Endothelial cell of umbilical vein (primary cell): Measurements from ENCODE around the gene GCNA. TPM values are rescaled to one million over a fixed set of nuclear protein-coding genes. Genes with fewer than 3 reads are reported as not detected.
"Not testable (repeated sequence)": the region's sequence is repeated elsewhere in the genome, so short reads cannot be mapped to it uniquely, and the experiment has no call there.

ENCODE experiments used
- BruUV-seq: library from RNA; stranded (reverse); fragments of 400-500 nt; replicated peaks from 2 replicates; lab custom pipeline; 2021; lab: Mats Ljungman, UMichigan
- CTCF ChIA-PET: fragments of 300-600, 350-600 bp; sonication (Branson Sonifier 250); formaldehyde crosslinking; loops from one replicate; lab custom pipeline; 2021; ENCODE audit warnings: antibody characterized with exemption, inconsistent platforms; lab: Charles Lee
- POLR2A ChIA-PET: fragments of 300-600, 350-600 bp; sonication (Branson Sonifier 250); formaldehyde crosslinking; loops from one replicate; lab custom pipeline; 2021; ENCODE audit warnings: antibody characterized with exemption, inconsistent platforms; lab: Charles Lee
- DNase-seq: peaks from one replicate; pipeline ENCODE4 v3.0.0-alpha.2; 2011; ENCODE audit warnings: low read depth, low spot score
- FAIRE-seq: peaks from 2 replicates; lab custom pipeline; 2011; peaks lifted over from hg19 to GRCh38; lab: Jason Lieb, UNC
- H2AFZ ChIP-seq: 2 replicates; pipeline ENCODE4 v1.6.0; 2012; ENCODE audit warnings: low read depth, low read length, control low read depth, inconsistent platforms
- H3K27ac ChIP-seq: 2 replicates; pipeline ENCODE4 v1.5.1; 2011; ENCODE audit warnings: low read depth, mild to moderate bottlenecking, control low read depth, low read length, moderate library complexity; ENCODE audit not compliant: insufficient read depth
- H3K27me3 ChIP-seq, 2 experiments: 2 replicates each; pipeline versions ENCODE4 v1.6.0 to v1.6.1; 2011; ENCODE audit warnings: low read length in 2 of 2, mixed read lengths in 1 of 2; ENCODE audit not compliant: control insufficient read depth in 2 of 2, insufficient read depth in 2 of 2
- H3K36me3 ChIP-seq, 2 experiments: 2 replicates in 1 of 2; 3 replicates in 1 of 2; pipeline ENCODE4 v1.5.1; 2011; ENCODE audit warnings: low read length in 2 of 2, mild to moderate bottlenecking in 1 of 2, moderate library complexity in 1 of 2; ENCODE audit not compliant: control insufficient read depth in 2 of 2, insufficient read depth in 2 of 2; ENCODE audit errors: extremely low read depth in 1 of 2
- H3K4me1 ChIP-seq: 3 replicates; pipeline ENCODE4 v1.5.1; 2011; ENCODE audit warnings: mild to moderate bottlenecking, low read length; ENCODE audit not compliant: control insufficient read depth, insufficient read depth; ENCODE audit errors: extremely low read depth
- H3K4me2 ChIP-seq: 2 replicates; pipeline ENCODE4 v1.6.1; 2011; ENCODE audit warnings: low read length, control low read depth, mixed read lengths; ENCODE audit not compliant: insufficient read depth
- H3K4me3 ChIP-seq, 3 experiments: fragments of 200-600 bp in 1 of 3; sonication (generic), shearing (Covaris generic) in 1 of 3; replicated peaks in 1 of 3; 2 replicates each; pipeline ENCODE4 v1.5.1; 2011 to 2016; ENCODE audit warnings: control low read depth in 3 of 3, low read length in 3 of 3, mild to moderate bottlenecking in 2 of 3, inconsistent platforms in 1 of 3, low read depth in 1 of 3, moderate library complexity in 1 of 3; ENCODE audit not compliant: insufficient read depth in 1 of 3
- H3K79me2 ChIP-seq: 2 replicates; pipeline ENCODE4 v1.6.0; 2012; ENCODE audit warnings: low read length, inconsistent platforms; ENCODE audit not compliant: control insufficient read depth, insufficient read depth
- H3K9ac ChIP-seq: replicated peaks from 2 replicates; pipeline ENCODE3; 2011; ENCODE audit warnings: low read length, control low read depth; ENCODE audit not compliant: insufficient read depth; ENCODE audit errors: extremely low read depth
- H3K9me1 ChIP-seq: replicated peaks from 3 replicates; pipeline ENCODE4 v1.6.0; 2011; ENCODE audit warnings: mild to moderate bottlenecking, low read length; ENCODE audit not compliant: control insufficient read depth, insufficient read depth; ENCODE audit errors: extremely low read depth
- H3K9me3 ChIP-seq: replicated peaks from 2 replicates; pipeline ENCODE4 v1.5.1; 2012; ENCODE audit warnings: low read length, inconsistent platforms; ENCODE audit not compliant: control insufficient read depth, insufficient read depth
- H4K20me1 ChIP-seq: replicated peaks from 2 replicates; pipeline ENCODE3; 2011; ENCODE audit warnings: mild to moderate bottlenecking, low read length; ENCODE audit not compliant: control insufficient read depth, insufficient read depth; ENCODE audit errors: extremely low read depth
- CTCF ChIP-seq, 2 donors: IDR thresholded peaks; 1 replicate in 1 of 2; 2 replicates in 1 of 2; pipeline ENCODE4 v1.5.1; 2011; ENCODE audit warnings: low read length in 2 of 2, mild to moderate bottlenecking in 2 of 2, moderate library complexity in 2 of 2, control low read depth in 1 of 2, inconsistent platforms in 1 of 2, low read depth in 1 of 2; ENCODE audit not compliant: insufficient read depth in 1 of 2; ENCODE audit errors: extremely low read depth in 1 of 2
- EZH2 ChIP-seq: IDR thresholded peaks from 2 replicates; pipeline ENCODE4 v1.6.1; 2012; ENCODE audit warnings: borderline replicate concordance, low read depth, mild to moderate bottlenecking, moderate library complexity, low read length, inconsistent platforms; ENCODE audit not compliant: severe bottlenecking
- JUN ChIP-seq: IDR thresholded peaks from 2 replicates; pipeline ENCODE4 v1.6.1; 2011; ENCODE audit warnings: borderline replicate concordance, low read depth; ENCODE audit not compliant: insufficient read length, insufficient read depth
- MYC ChIP-seq: IDR thresholded peaks from one replicate; pipeline ENCODE4 v1.6.1; 2011; ENCODE audit warnings: mild to moderate bottlenecking, low read depth, low read length
- POLR2A ChIP-seq: IDR thresholded peaks from 2 replicates; pipeline ENCODE4 v1.6.1; 2012; ENCODE audit warnings: low read depth, mild to moderate bottlenecking, control low read depth, low read length
- POLR2AphosphoS5 ChIP-seq: IDR thresholded peaks from 2 replicates; pipeline ENCODE4 v1.6.1; 2012; ENCODE audit warnings: low read depth, mild to moderate bottlenecking, control low read depth, low read length, moderate library complexity; ENCODE audit not compliant: insufficient read depth
- dilution Hi-C: fragments of 300-500 bp; cut with MboI; formaldehyde crosslinking; loops from one replicate; pipeline ENCODE4 v1.15.0; 2019; ENCODE audit warnings: low sequenced_read_pairs; ENCODE audit not compliant: extremely low pct_ligation_motif_present
- intact Hi-C: fragments of 100-400 bp; cut with micrococcal nuclease; formaldehyde crosslinking; loops from one replicate; pipeline ENCODE4 v1.10.0; 2022
- polyA plus RNA-seq, 4 experiments: library from polyadenylated mRNA; depleted of rRNA in 3 of 4; stranded (reverse) in 3 of 4; unstranded in 1 of 4; fragments of >200 nt; gene quantifications; 2 replicates each; pipeline versions ENCODE4 v1.2.1 to v1.2.3, GENCODE V29; 2011 to 2012; ENCODE audit warnings: missing spikeins in 1 of 4
- total RNA-seq: library from RNA; stranded (reverse); gene quantifications from 2 replicates; pipeline ENCODE4 v1.2.3, GENCODE V29; 2021

GCNA gene
- total and polyA plus RNA-seq, 2 donors (not counting 3 experiments of a cell fraction or from before 2014, with no cell fraction given) = 1.0 to 4.0 TPM

- no TSS peak for BruUV-seq
- TF ChIP-seq POLR2AphosphoS5 (no peak), MYC (no peak), EZH2 (no peak), CTCF (IDR thresholded peaks at IDR 0.05; ENCODE audit: extremely low read depth in 1 of 2, insufficient read depth in 1 of 2, low read depth in 1 of 2, low read length in 2 of 2) (no peak), JUN (no peak), POLR2A (no peak)
- H3K9me3 ChIP-seq = no peaks in the 10 kb centered on the region
- H3K4me3 ChIP-seq = no peak overlapping the region
- FAIRE-seq (peak; percentile 53), DNase-seq (peak; percentile 12)
- no peaks in the 10 kb centered on the region for H3K27me3 ChIP-seq
- no peak overlapping the region for H2AFZ ChIP-seq
- peaks cover 12 to 13% of the 10 kb centered on the region in 2 experiments for H3K36me3 ChIP-seq
- dilution Hi-C loops (no loop called here), intact Hi-C loops (no loop called here)
- peaks cover 2% of the 10 kb centered on the region for H3K79me2 ChIP-seq
- H3K27ac ChIP-seq = no peak overlapping the region
- H3K4me2 ChIP-seq = no peak overlapping the region
- H3K9me1 ChIP-seq = no peaks in the 10 kb centered on the region
- H3K4me1 ChIP-seq = no peaks in the 10 kb centered on the region
- no peak overlapping the region for H3K9ac ChIP-seq
- CTCF ChIA-PET = no interaction called here
- no peaks in the 10 kb centered on the region for H4K20me1 ChIP-seq
- POLR2A ChIA-PET = no interaction called here
Measured at GRCh38 chrX:71565474-71566041, 12.7 kb upstream of the GCNA start.

- H2AFZ ChIP-seq, POLR2A ChIA-PET, H3K9ac ChIP-seq, H3K4me1 ChIP-seq, BruUV-seq, H3K79me2 ChIP-seq, FAIRE-seq, dilution Hi-C loops, H4K20me1 ChIP-seq, H3K27ac ChIP-seq, DNase-seq, H3K27me3 ChIP-seq, H3K4me2 ChIP-seq, CTCF ChIA-PET, H3K9me3 ChIP-seq, H3K9me1 ChIP-seq, H3K4me3 ChIP-seq: not testable (repeated sequence)
- H3K36me3 ChIP-seq = peaks cover 8 to 12% of the 10 kb centered on the region in 2 experiments
- intact Hi-C loops = loop anchor here (5.0 kb wide), 1 partner anchor 36 kb away; no protein-coding TSS in a partner anchor
Measured at GRCh38 chrX:71571390-71571789, 6.8 kb upstream of the GCNA start.
